ENCODE measurements around the gene ZNF431. TPM values are rescaled to one million over a fixed set of nuclear protein-coding genes. Genes with fewer than 3 reads are reported as not detected.
"Not testable (repeated sequence)": the region's sequence is repeated elsewhere in the genome, so short reads cannot be mapped to it uniquely, and the experiment has no call there.

The ZNF431 gene
- total RNA-seq, 2 donors from 2014 or later, result 20.9 to 24.5 TPM

GRCh38 chr19:21130097-21130775 lies 11.6 kb upstream of the ZNF431 start:
- no peak overlapping the region for H3K4me3 Mint-ChIP-seq
- no peaks in the 10 kb centered on the region for H3K4me1 Mint-ChIP-seq
- peaks cover 10% of the 10 kb centered on the region for H3K27me3 Mint-ChIP-seq
- no peak for ATAC-seq (replicated peaks)
- no peaks in the 10 kb centered on the region for H3K36me3 Mint-ChIP-seq (ENCODE audit: low read depth)
- H3K9me3 Mint-ChIP-seq, result peaks cover 12% of the 10 kb centered on the region
- H3K27ac Mint-ChIP-seq, result no peak overlapping the region

GRCh38 chr19:21133633-21134032 lies 8.2 kb upstream of the ZNF431 start:
- Mint-ChIP-seq H3K4me3 (no peak overlapping the region), H3K27me3 (peaks cover 10% of the 10 kb centered on the region), H3K9me3 (peaks cover 3% of the 10 kb centered on the region), H3K4me1 (no peaks in the 10 kb centered on the region), H3K36me3 (ENCODE audit: low read depth) (no peaks in the 10 kb centered on the region), H3K27ac (no peak overlapping the region)
- ATAC-seq (replicated peaks), result no peak

- H3K27ac Mint-ChIP-seq, result no peak overlapping the region
- no peak for ATAC-seq (replicated peaks)
- no peaks in the 10 kb centered on the region for H3K4me1 Mint-ChIP-seq
- H3K36me3 Mint-ChIP-seq (ENCODE audit: low read depth), result no peaks in the 10 kb centered on the region
- peaks cover 10% of the 10 kb centered on the region for H3K27me3 Mint-ChIP-seq
- H3K9me3 Mint-ChIP-seq, result peaks cover 3% of the 10 kb centered on the region
- H3K4me3 Mint-ChIP-seq, result no peak overlapping the region
Observed at GRCh38 chr19:21134934-21135366, 6.9 kb upstream of the ZNF431 start.

- peaks cover 10% of the 10 kb centered on the region for H3K27me3 Mint-ChIP-seq
- no peaks in the 10 kb centered on the region for H3K36me3 Mint-ChIP-seq (ENCODE audit: low read depth)
- no peaks in the 10 kb centered on the region for H3K4me1 Mint-ChIP-seq
- no peak overlapping the region for H3K27ac Mint-ChIP-seq
- no peak overlapping the region for H3K4me3 Mint-ChIP-seq
- peaks cover under 1% of the 10 kb centered on the region for H3K9me3 Mint-ChIP-seq
- ATAC-seq (replicated peaks), result no peak
Observed at GRCh38 chr19:21135433-21135832, 6.4 kb upstream of the ZNF431 start.

- H3K4me3 Mint-ChIP-seq, result no peak overlapping the region
- peaks cover 10% of the 10 kb centered on the region for H3K27me3 Mint-ChIP-seq
- H3K36me3 Mint-ChIP-seq (ENCODE audit: low read depth), result peaks cover under 1% of the 10 kb centered on the region
- peaks cover 4% of the 10 kb centered on the region for H3K4me1 Mint-ChIP-seq
- no peak for ATAC-seq (replicated peaks)
- H3K27ac Mint-ChIP-seq, result no peak overlapping the region
- no peaks in the 10 kb centered on the region for H3K9me3 Mint-ChIP-seq
Observed at GRCh38 chr19:21138130-21138529, 3.7 kb upstream of the ZNF431 start.

GRCh38 chr19:21141006-21141405 lies 834 bp upstream of the ZNF431 start:
- H3K9me3 Mint-ChIP-seq; ATAC-seq (replicated peaks); H3K27ac Mint-ChIP-seq; H3K27me3 Mint-ChIP-seq: not testable (repeated sequence)
- Mint-ChIP-seq H3K36me3 (ENCODE audit: low read depth) (peaks cover 30% of the 10 kb centered on the region), H3K4me3 (peak overlapping the region; percentile 96), H3K4me1 (peaks cover 15% of the 10 kb centered on the region)

GRCh38 chr19:21143428-21143827 lies 1.6 kb downstream of the ZNF431 start:
- H3K4me1 Mint-ChIP-seq, result peaks cover 20% of the 10 kb centered on the region
- H3K4me3 Mint-ChIP-seq, result peak overlapping the region; percentile 96
- peaks cover 54% of the 10 kb centered on the region for H3K36me3 Mint-ChIP-seq (ENCODE audit: low read depth)
- peak overlapping the region; percentile 97 for H3K27ac Mint-ChIP-seq
- ATAC-seq (replicated peaks), result no peak
- no peaks in the 10 kb centered on the region for H3K27me3 Mint-ChIP-seq
- H3K9me3 Mint-ChIP-seq, result no peaks in the 10 kb centered on the region

- peaks cover 20% of the 10 kb centered on the region for H3K4me1 Mint-ChIP-seq
- peak overlapping the region; percentile 96 for H3K4me3 Mint-ChIP-seq
- ATAC-seq (replicated peaks), result peak; percentile 25
- H3K27ac Mint-ChIP-seq, result no peak overlapping the region
- H3K9me3 Mint-ChIP-seq, result no peaks in the 10 kb centered on the region
- no peaks in the 10 kb centered on the region for H3K27me3 Mint-ChIP-seq
- H3K36me3 Mint-ChIP-seq (ENCODE audit: low read depth), result peaks cover 58% of the 10 kb centered on the region
Observed at GRCh38 chr19:21143854-21144253, 2.0 kb downstream of the ZNF431 start.

- H3K27me3 Mint-ChIP-seq, result no peaks in the 10 kb centered on the region
- no peak overlapping the region for H3K4me3 Mint-ChIP-seq
- peaks cover 16% of the 10 kb centered on the region for H3K4me1 Mint-ChIP-seq
- H3K27ac Mint-ChIP-seq, result no peak overlapping the region
- H3K36me3 Mint-ChIP-seq (ENCODE audit: low read depth), result peaks cover 95% of the 10 kb centered on the region
- H3K9me3 Mint-ChIP-seq, result no peaks in the 10 kb centered on the region
- ATAC-seq (replicated peaks), result no peak
Observed at GRCh38 chr19:21147540-21147939, 5.7 kb downstream of the ZNF431 start.

- H3K9me3 Mint-ChIP-seq, result no peaks in the 10 kb centered on the region
- peaks cover 100% of the 10 kb centered on the region for H3K36me3 Mint-ChIP-seq (ENCODE audit: low read depth)
- H3K27ac Mint-ChIP-seq, result no peak overlapping the region
- peaks cover 11% of the 10 kb centered on the region for H3K4me1 Mint-ChIP-seq
- H3K4me3 Mint-ChIP-seq, result no peak overlapping the region
- H3K27me3 Mint-ChIP-seq, result no peaks in the 10 kb centered on the region
- no peak for ATAC-seq (replicated peaks)
Observed at GRCh38 chr19:21148681-21149080, 6.8 kb downstream of the ZNF431 start.

GRCh38 chr19:21149877-21150276 lies 8.0 kb downstream of the ZNF431 start:
- H3K9me3 Mint-ChIP-seq, result no peaks in the 10 kb centered on the region
- H3K36me3 Mint-ChIP-seq (ENCODE audit: low read depth), result peaks cover 94% of the 10 kb centered on the region
- ATAC-seq (replicated peaks), result no peak
- H3K4me1 Mint-ChIP-seq, result peaks cover 10% of the 10 kb centered on the region
- no peak overlapping the region for H3K27ac Mint-ChIP-seq
- no peaks in the 10 kb centered on the region for H3K27me3 Mint-ChIP-seq
- no peak overlapping the region for H3K4me3 Mint-ChIP-seq

- Mint-ChIP-seq H3K9me3 (no peaks in the 10 kb centered on the region), H3K4me3 (no peak overlapping the region), H3K27ac (no peak overlapping the region), H3K27me3 (no peaks in the 10 kb centered on the region), H3K36me3 (ENCODE audit: low read depth) (peaks cover 94% of the 10 kb centered on the region), H3K4me1 (peaks cover 12% of the 10 kb centered on the region)
- ATAC-seq (replicated peaks), result no peak
Observed at GRCh38 chr19:21151460-21151859, 9.6 kb downstream of the ZNF431 start.

- Mint-ChIP-seq H3K4me3 (no peak overlapping the region), H3K27me3 (no peaks in the 10 kb centered on the region), H3K4me1 (peaks cover 9% of the 10 kb centered on the region), H3K36me3 (ENCODE audit: low read depth) (peaks cover 71% of the 10 kb centered on the region), H3K9me3 (peaks cover 9% of the 10 kb centered on the region), H3K27ac (peak overlapping the region; percentile 29)
- no peak for ATAC-seq (replicated peaks)
Observed at GRCh38 chr19:21158523-21159135, 16.8 kb downstream of the ZNF431 start.

- ATAC-seq (replicated peaks), result no peak
- H3K4me1 Mint-ChIP-seq, result no peaks in the 10 kb centered on the region
- H3K27me3 Mint-ChIP-seq, result no peaks in the 10 kb centered on the region
- no peak overlapping the region for H3K27ac Mint-ChIP-seq
- H3K9me3 Mint-ChIP-seq, result no peaks in the 10 kb centered on the region
- no peak overlapping the region for H3K4me3 Mint-ChIP-seq
- H3K36me3 Mint-ChIP-seq (ENCODE audit: low read depth), result peaks cover 79% of the 10 kb centered on the region
Observed at GRCh38 chr19:21164541-21164940, 22.7 kb downstream of the ZNF431 start.

GRCh38 chr19:21166436-21166835 lies 24.6 kb downstream of the ZNF431 start:
- H3K4me3 Mint-ChIP-seq, result no peak overlapping the region
- H3K4me1 Mint-ChIP-seq, result no peaks in the 10 kb centered on the region
- no peak overlapping the region for H3K27ac Mint-ChIP-seq
- no peak for ATAC-seq (replicated peaks)
- no peaks in the 10 kb centered on the region for H3K9me3 Mint-ChIP-seq
- peaks cover 87% of the 10 kb centered on the region for H3K36me3 Mint-ChIP-seq (ENCODE audit: low read depth)
- no peaks in the 10 kb centered on the region for H3K27me3 Mint-ChIP-seq
